Neural cell (in vitro differentiated cells): Measurements from ENCODE around the gene TRIM68. TPM values are rescaled to one million over a fixed set of nuclear protein-coding genes. Genes with fewer than 3 reads are reported as not detected.

Source experiments
- H2AFZ ChIP-seq: fragments of 200-600, 300-800 bp; sonication (generic), shearing (Covaris generic); 2 replicates; pipeline ENCODE4 v1.6.0; 2014; ENCODE audit warnings: low read depth, mild to moderate bottlenecking, antibody characterized with exemption, low read length, moderate library complexity
- H3F3A ChIP-seq: fragments of 200-600 bp; shearing (Covaris generic); 2 replicates; pipeline ENCODE4 v1.6.1; 2016; ENCODE audit warnings: mild to moderate bottlenecking, moderate library complexity, mixed read lengths, antibody characterized with exemption, low read length; ENCODE audit not compliant: insufficient read depth, poor library complexity, severe bottlenecking
- H3K27ac ChIP-seq: fragments of 200-600, 300-800 bp; sonication (generic), shearing (Covaris generic); 2 replicates; pipeline ENCODE4 v1.5.1; 2014; ENCODE audit warnings: mild to moderate bottlenecking, low read length, moderate library complexity
- H3K27me3 ChIP-seq: fragments of 300-800, 200-600 bp; sonication (generic), shearing (Covaris generic); 2 replicates; pipeline ENCODE4 v1.6.0; 2014; ENCODE audit warnings: mild to moderate bottlenecking, low read depth, low read length, moderate library complexity; ENCODE audit not compliant: insufficient read depth
- H3K36me3 ChIP-seq: fragments of 300-800, 200-600 bp; sonication (generic), shearing (Covaris generic); 2 replicates; pipeline ENCODE4 v1.5.1; 2014; ENCODE audit warnings: mild to moderate bottlenecking, antibody characterized with exemption, low read length, moderate library complexity; ENCODE audit not compliant: insufficient read depth
- H3K4me2 ChIP-seq: fragments of 300-800, 200-600 bp; sonication (generic), shearing (Covaris generic); 2 replicates; pipeline ENCODE4 v1.6.0; 2014; ENCODE audit warnings: mild to moderate bottlenecking, low read length
- H3K4me3 ChIP-seq: fragments of 300-800, 200-600 bp; sonication (generic), shearing (Covaris generic); 2 replicates; pipeline ENCODE4 v1.5.1; 2014; ENCODE audit warnings: mild to moderate bottlenecking, low read length, moderate library complexity
- H3K79me2 ChIP-seq: fragments of 200-600 bp; shearing (Covaris generic); replicated peaks from 2 replicates; pipeline ENCODE4 v1.6.0; 2014; ENCODE audit warnings: mild to moderate bottlenecking, low read length, moderate library complexity; ENCODE audit not compliant: insufficient read depth
- H3K9ac ChIP-seq: fragments of 300-800, 200-600 bp; sonication (generic), shearing (Covaris generic); 2 replicates; pipeline ENCODE4 v1.6.1; 2016; ENCODE audit warnings: mild to moderate bottlenecking, low read length, mixed read lengths
- H3K9me2 ChIP-seq: fragments of 200-600 bp; shearing (Covaris generic); 2 replicates; pipeline ENCODE4 v1.6.1; 2016; ENCODE audit warnings: mild to moderate bottlenecking, low read length, mixed read lengths; ENCODE audit not compliant: insufficient read depth
- H3K9me3 ChIP-seq: fragments of 200-600, 300-800 bp; sonication (generic), shearing (Covaris generic); 2 replicates; pipeline ENCODE4 v1.6.1; 2016; ENCODE audit warnings: mild to moderate bottlenecking, mixed run types, low read length, moderate library complexity, mixed read lengths
- H4K20me1 ChIP-seq: fragments of 200-600 bp; shearing (Covaris generic); 2 replicates; pipeline ENCODE4 v1.6.1; 2016; ENCODE audit warnings: mild to moderate bottlenecking, mixed run types; ENCODE audit not compliant: insufficient read depth
- EP300 ChIP-seq: fragments of 450-650 bp; conservative IDR thresholded peaks from 2 replicates; pipeline ENCODE4 v1.6.1; 2014; ENCODE audit warnings: antibody characterized with exemption, mild to moderate bottlenecking, moderate library complexity; ENCODE audit not compliant: poor library complexity, severe bottlenecking
- EZH2 ChIP-seq: fragments of 200-600, 300-800 bp; shearing (Covaris generic), sonication (generic); IDR thresholded peaks from 2 replicates; pipeline ENCODE4 v1.6.1; 2014; ENCODE audit warnings: antibody characterized with exemption, low read length, borderline replicate concordance, mild to moderate bottlenecking; ENCODE audit not compliant: insufficient read depth, poor library complexity, severe bottlenecking
- MXI1 ChIP-seq: fragments of 450-650 bp; conservative IDR thresholded peaks from 2 replicates; pipeline ENCODE4 v1.6.1; 2014; ENCODE audit warnings: antibody characterized with exemption, mild to moderate bottlenecking; ENCODE audit not compliant: poor library complexity, severe bottlenecking
- POLR2AphosphoS5 ChIP-seq: IDR thresholded peaks from 2 replicates; pipeline ENCODE4 v1.6.1; 2012
- RAD21 ChIP-seq: fragments of 450-650 bp; conservative IDR thresholded peaks from 2 replicates; pipeline ENCODE4 v1.6.1; 2014; ENCODE audit warnings: antibody characterized with exemption, mild to moderate bottlenecking, moderate library complexity
- SMC3 ChIP-seq: fragments of 450-650 bp; conservative IDR thresholded peaks from 2 replicates; pipeline ENCODE4 v1.6.1; 2014; ENCODE audit warnings: antibody characterized with exemption, mild to moderate bottlenecking, moderate library complexity; ENCODE audit not compliant: poor library complexity
- TAF1 ChIP-seq: IDR thresholded peaks from 2 replicates; pipeline ENCODE4 v1.6.1; 2012; ENCODE audit warnings: low read depth
- polyA plus RNA-seq: library from polyadenylated mRNA; depleted of rRNA; stranded (reverse); fragments of >200 nt; gene quantifications from 2 replicates; pipeline ENCODE4 v1.2.3, GENCODE V29; 2014
- TF ChIP-seq, protein P1 (sequence below): IDR thresholded peaks from 2 replicates; pipeline ENCODE4 v1.6.1; 2012; ENCODE audit warnings: borderline replicate concordance
- TF ChIP-seq, protein P2 (sequence below): fragments of 450-650 bp; IDR thresholded peaks from 2 replicates; pipeline ENCODE4 v1.5.1; 2014; ENCODE audit warnings: antibody characterized with exemption, mild to moderate bottlenecking, moderate library complexity; ENCODE audit not compliant: poor library complexity, severe bottlenecking

TRIM68 gene
- polyA plus RNA-seq, 1 donor from 2014 or later, result 15.3 TPM

DNA sequence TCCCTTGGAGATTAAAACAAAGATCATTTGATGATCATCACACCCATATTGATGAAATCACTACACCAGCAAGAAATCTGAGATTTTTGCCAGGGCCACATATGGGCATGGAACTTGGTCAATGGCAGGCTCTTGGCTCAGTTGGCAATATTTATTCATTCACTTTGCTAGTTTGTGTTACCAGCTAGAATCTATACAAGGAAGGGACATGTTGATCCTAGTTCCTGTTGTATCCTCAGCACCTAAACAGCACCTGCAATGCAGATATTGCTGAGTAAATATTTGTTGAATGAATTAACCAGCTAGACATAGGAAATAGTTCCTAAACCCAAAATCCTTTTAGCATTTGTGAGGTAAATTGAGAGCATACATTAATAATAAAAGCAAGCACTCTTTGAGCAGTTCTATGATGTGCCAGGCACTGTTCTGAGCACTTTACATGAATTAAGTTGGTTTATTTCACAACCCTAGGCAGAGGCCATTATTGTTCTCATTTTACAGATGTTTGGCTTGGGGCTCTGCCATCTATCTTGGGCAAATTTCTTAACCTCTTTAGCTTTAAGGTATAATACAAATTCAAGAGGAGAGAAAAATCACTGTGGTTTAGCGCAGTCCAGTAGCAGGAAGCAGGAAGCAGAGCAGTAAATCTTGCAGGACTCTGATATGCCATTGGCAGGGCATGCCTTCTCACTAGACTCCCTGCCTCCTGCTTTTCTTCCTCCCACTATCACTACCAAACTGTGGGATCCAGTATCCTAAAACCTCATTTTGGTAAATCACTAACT, 1.6 kb downstream of the TRIM68 start:
- H3K36me3 ChIP-seq, result no peaks in the 10 kb centered on the region
- no peaks in the 10 kb centered on the region for H3K27me3 ChIP-seq
- no peaks in the 10 kb centered on the region for H3K9me2 ChIP-seq
- peaks cover 2% of the 10 kb centered on the region for H3F3A ChIP-seq
- TF ChIP-seq RAD21, result no peak
- TF ChIP-seq, protein P1, sequence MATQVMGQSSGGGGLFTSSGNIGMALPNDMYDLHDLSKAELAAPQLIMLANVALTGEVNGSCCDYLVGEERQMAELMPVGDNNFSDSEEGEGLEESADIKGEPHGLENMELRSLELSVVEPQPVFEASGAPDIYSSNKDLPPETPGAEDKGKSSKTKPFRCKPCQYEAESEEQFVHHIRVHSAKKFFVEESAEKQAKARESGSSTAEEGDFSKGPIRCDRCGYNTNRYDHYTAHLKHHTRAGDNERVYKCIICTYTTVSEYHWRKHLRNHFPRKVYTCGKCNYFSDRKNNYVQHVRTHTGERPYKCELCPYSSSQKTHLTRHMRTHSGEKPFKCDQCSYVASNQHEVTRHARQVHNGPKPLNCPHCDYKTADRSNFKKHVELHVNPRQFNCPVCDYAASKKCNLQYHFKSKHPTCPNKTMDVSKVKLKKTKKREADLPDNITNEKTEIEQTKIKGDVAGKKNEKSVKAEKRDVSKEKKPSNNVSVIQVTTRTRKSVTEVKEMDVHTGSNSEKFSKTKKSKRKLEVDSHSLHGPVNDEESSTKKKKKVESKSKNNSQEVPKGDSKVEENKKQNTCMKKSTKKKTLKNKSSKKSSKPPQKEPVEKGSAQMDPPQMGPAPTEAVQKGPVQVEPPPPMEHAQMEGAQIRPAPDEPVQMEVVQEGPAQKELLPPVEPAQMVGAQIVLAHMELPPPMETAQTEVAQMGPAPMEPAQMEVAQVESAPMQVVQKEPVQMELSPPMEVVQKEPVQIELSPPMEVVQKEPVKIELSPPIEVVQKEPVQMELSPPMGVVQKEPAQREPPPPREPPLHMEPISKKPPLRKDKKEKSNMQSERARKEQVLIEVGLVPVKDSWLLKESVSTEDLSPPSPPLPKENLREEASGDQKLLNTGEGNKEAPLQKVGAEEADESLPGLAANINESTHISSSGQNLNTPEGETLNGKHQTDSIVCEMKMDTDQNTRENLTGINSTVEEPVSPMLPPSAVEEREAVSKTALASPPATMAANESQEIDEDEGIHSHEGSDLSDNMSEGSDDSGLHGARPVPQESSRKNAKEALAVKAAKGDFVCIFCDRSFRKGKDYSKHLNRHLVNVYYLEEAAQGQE, result no peak
- TF ChIP-seq EP300, result no peak
- TF ChIP-seq SMC3, result no peak
- TF ChIP-seq EZH2, result no peak
- no peak for TF ChIP-seq TAF1
- TF ChIP-seq, protein P2, sequence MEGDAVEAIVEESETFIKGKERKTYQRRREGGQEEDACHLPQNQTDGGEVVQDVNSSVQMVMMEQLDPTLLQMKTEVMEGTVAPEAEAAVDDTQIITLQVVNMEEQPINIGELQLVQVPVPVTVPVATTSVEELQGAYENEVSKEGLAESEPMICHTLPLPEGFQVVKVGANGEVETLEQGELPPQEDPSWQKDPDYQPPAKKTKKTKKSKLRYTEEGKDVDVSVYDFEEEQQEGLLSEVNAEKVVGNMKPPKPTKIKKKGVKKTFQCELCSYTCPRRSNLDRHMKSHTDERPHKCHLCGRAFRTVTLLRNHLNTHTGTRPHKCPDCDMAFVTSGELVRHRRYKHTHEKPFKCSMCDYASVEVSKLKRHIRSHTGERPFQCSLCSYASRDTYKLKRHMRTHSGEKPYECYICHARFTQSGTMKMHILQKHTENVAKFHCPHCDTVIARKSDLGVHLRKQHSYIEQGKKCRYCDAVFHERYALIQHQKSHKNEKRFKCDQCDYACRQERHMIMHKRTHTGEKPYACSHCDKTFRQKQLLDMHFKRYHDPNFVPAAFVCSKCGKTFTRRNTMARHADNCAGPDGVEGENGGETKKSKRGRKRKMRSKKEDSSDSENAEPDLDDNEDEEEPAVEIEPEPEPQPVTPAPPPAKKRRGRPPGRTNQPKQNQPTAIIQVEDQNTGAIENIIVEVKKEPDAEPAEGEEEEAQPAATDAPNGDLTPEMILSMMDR, result no peak
- TF ChIP-seq POLR2AphosphoS5, result no peak
- TF ChIP-seq MXI1, result no peak
- peak overlapping the region; percentile 74 for H3K4me2 ChIP-seq
- no peak overlapping the region for H2AFZ ChIP-seq
- no peaks in the 10 kb centered on the region for H3K79me2 ChIP-seq
- H4K20me1 ChIP-seq, result no peaks in the 10 kb centered on the region
- peak overlapping the region; percentile 76 for H3K4me3 ChIP-seq
- H3K27ac ChIP-seq, result no peak overlapping the region
- H3K9me3 ChIP-seq, result no peaks in the 10 kb centered on the region
- H3K9ac ChIP-seq, result no peak overlapping the region

DNA sequence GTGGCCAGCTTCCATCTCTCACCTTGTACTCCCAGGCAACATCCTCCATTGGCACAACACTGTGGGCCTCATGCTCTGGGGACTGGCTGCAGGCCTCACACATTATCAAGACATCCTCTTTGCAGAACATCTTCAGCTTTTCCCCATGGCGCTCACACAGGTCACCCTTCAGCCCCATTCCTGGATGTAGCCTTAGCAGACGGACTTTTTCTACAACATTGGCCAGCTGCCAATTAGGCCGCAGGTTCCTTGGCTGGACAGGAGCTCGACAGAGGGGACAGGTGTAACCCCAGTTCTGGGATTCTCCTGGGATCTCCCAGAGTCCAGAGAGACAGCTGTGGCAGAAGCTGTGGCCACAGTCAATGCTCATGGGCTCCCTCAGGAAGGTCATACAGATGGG, 3.0 kb downstream of the TRIM68 start:
- no peak for TF ChIP-seq MXI1
- TF ChIP-seq EZH2, result no peak
- TF ChIP-seq EP300, result no peak
- TF ChIP-seq POLR2AphosphoS5, result no peak
- no peak for TF ChIP-seq SMC3
- TF ChIP-seq, protein P1, result no peak
- no peak for TF ChIP-seq TAF1
- no peak for TF ChIP-seq RAD21
- TF ChIP-seq, protein P2, result no peak
- no peaks in the 10 kb centered on the region for H3F3A ChIP-seq

More for the DNA sequence above, 3.0 kb downstream of the TRIM68 start:
- Histone ChIP-seq H3K9me3 (no peaks in the 10 kb centered on the region), H3K79me2 (no peaks in the 10 kb centered on the region), H3K4me2 (no peak overlapping the region), H4K20me1 (no peaks in the 10 kb centered on the region), H3K36me3 (no peaks in the 10 kb centered on the region), H2AFZ (no peak overlapping the region), H3K27ac (no peak overlapping the region), H3K9ac (no peak overlapping the region), H3K27me3 (no peaks in the 10 kb centered on the region), H3K4me3 (no peak overlapping the region), H3K9me2 (no peaks in the 10 kb centered on the region)
